HL-60 (cell line): Measurements from ENCODE around the gene TYR.

ENCODE experiments used
- DNase-seq, 2 experiments: peaks; one replicate each; pipeline ENCODE4 v3.0.0-alpha.2; 2010 to 2020; ENCODE audit warnings: low read depth in 1 of 2, low spot score in 1 of 2
- H3K27ac ChIP-seq: fragments of 250-450 bp; sonication (Bioruptor Pico); replicated peaks from 2 replicates; pipeline ENCODE4 v1.5.1; 2020; ENCODE audit warnings: mild to moderate bottlenecking, moderate library complexity
- H3K27me3 ChIP-seq: fragments of 250-450 bp; sonication (Bioruptor Pico); 2 replicates; pipeline ENCODE4 v1.5.1; 2021; ENCODE audit warnings: mild to moderate bottlenecking, moderate library complexity; ENCODE audit not compliant: insufficient read depth, poor library complexity, severe bottlenecking
- H3K4me3 ChIP-seq: replicated peaks from 2 replicates; pipeline ENCODE4 v1.5.1; 2011; ENCODE audit warnings: mild to moderate bottlenecking, control low read depth, low read length; ENCODE audit not compliant: insufficient read depth
- GABPA ChIP-seq: IDR thresholded peaks from 2 replicates; pipeline ENCODE4 v1.6.1; 2012; ENCODE audit warnings: low read depth
- POLR2AphosphoS5 ChIP-seq: IDR thresholded peaks from 2 replicates; pipeline ENCODE4 v1.6.1; 2012; ENCODE audit warnings: low read depth
- SPI1 ChIP-seq: IDR thresholded peaks from 2 replicates; pipeline ENCODE4 v1.6.1; 2012; ENCODE audit warnings: low read depth, mild to moderate bottlenecking, borderline replicate concordance
- TF ChIP-seq, protein P1 (sequence below): IDR thresholded peaks from one replicate; pipeline ENCODE4 v1.5.1; 2011; ENCODE audit warnings: low read length, control low read depth, inconsistent platforms; ENCODE audit not compliant: insufficient read depth
- TF ChIP-seq, protein P2 (sequence below): IDR thresholded peaks from 2 replicates; pipeline ENCODE4 v1.6.1; 2012; ENCODE audit warnings: low read depth; ENCODE audit not compliant: insufficient replicate concordance

The TYR gene

GRCh38 chr11:89161949-89162348, 15.7 kb upstream of the TYR start:
- TF ChIP-seq POLR2AphosphoS5, result no peak

GRCh38 chr11:89163686-89164085, 14.0 kb upstream of the TYR start:
- H3K27me3 ChIP-seq, result no peaks in the 10 kb centered on the region
- no peak overlapping the region for H3K4me3 ChIP-seq

More at GRCh38 chr11:89161949-89162348, 15.7 kb upstream of the TYR start:
- DNase-seq, result no peak
- no peak overlapping the region for H3K27ac ChIP-seq
- no peaks in the 10 kb centered on the region for H3K27me3 ChIP-seq
- H3K4me3 ChIP-seq, result no peak overlapping the region

DNA sequence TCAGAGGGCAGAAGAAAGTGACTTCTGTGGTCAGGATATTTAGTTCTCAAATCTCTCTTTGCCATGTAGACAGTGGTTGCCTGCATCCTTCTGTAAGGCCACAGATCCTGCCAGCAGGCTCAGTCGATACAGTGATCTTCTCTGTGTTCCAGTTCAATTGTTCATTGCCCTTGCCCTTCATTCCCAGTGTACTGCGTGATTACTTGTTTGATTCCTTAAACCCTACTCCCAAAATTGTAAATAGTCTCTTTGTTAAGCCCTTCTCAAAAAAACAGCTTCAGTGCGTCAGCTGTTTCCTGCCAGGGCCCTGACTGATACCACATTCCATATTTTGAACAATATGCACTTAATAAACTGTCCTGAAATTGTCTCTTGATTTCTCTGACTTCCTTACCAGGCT, 9.3 kb upstream of the TYR start:
- TF ChIP-seq GABPA, result no peak
- TF ChIP-seq, protein P1, sequence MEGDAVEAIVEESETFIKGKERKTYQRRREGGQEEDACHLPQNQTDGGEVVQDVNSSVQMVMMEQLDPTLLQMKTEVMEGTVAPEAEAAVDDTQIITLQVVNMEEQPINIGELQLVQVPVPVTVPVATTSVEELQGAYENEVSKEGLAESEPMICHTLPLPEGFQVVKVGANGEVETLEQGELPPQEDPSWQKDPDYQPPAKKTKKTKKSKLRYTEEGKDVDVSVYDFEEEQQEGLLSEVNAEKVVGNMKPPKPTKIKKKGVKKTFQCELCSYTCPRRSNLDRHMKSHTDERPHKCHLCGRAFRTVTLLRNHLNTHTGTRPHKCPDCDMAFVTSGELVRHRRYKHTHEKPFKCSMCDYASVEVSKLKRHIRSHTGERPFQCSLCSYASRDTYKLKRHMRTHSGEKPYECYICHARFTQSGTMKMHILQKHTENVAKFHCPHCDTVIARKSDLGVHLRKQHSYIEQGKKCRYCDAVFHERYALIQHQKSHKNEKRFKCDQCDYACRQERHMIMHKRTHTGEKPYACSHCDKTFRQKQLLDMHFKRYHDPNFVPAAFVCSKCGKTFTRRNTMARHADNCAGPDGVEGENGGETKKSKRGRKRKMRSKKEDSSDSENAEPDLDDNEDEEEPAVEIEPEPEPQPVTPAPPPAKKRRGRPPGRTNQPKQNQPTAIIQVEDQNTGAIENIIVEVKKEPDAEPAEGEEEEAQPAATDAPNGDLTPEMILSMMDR, result no peak
- no peak for TF ChIP-seq SPI1
- TF ChIP-seq, protein P2, sequence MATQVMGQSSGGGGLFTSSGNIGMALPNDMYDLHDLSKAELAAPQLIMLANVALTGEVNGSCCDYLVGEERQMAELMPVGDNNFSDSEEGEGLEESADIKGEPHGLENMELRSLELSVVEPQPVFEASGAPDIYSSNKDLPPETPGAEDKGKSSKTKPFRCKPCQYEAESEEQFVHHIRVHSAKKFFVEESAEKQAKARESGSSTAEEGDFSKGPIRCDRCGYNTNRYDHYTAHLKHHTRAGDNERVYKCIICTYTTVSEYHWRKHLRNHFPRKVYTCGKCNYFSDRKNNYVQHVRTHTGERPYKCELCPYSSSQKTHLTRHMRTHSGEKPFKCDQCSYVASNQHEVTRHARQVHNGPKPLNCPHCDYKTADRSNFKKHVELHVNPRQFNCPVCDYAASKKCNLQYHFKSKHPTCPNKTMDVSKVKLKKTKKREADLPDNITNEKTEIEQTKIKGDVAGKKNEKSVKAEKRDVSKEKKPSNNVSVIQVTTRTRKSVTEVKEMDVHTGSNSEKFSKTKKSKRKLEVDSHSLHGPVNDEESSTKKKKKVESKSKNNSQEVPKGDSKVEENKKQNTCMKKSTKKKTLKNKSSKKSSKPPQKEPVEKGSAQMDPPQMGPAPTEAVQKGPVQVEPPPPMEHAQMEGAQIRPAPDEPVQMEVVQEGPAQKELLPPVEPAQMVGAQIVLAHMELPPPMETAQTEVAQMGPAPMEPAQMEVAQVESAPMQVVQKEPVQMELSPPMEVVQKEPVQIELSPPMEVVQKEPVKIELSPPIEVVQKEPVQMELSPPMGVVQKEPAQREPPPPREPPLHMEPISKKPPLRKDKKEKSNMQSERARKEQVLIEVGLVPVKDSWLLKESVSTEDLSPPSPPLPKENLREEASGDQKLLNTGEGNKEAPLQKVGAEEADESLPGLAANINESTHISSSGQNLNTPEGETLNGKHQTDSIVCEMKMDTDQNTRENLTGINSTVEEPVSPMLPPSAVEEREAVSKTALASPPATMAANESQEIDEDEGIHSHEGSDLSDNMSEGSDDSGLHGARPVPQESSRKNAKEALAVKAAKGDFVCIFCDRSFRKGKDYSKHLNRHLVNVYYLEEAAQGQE, result no peak
- no peak for TF ChIP-seq POLR2AphosphoS5
- no peaks in the 10 kb centered on the region for H3K27me3 ChIP-seq
- no peak for DNase-seq
- H3K27ac ChIP-seq, result no peak overlapping the region
- H3K4me3 ChIP-seq, result no peak overlapping the region

More at GRCh38 chr11:89163686-89164085, 14.0 kb upstream of the TYR start:
- TF ChIP-seq SPI1 (no peak), GABPA (no peak), POLR2AphosphoS5 (no peak)
- TF ChIP-seq, protein P2, result no peak
- TF ChIP-seq, protein P1, result no peak
- no peak for DNase-seq
- H3K27ac ChIP-seq, result no peak overlapping the region

DNA sequence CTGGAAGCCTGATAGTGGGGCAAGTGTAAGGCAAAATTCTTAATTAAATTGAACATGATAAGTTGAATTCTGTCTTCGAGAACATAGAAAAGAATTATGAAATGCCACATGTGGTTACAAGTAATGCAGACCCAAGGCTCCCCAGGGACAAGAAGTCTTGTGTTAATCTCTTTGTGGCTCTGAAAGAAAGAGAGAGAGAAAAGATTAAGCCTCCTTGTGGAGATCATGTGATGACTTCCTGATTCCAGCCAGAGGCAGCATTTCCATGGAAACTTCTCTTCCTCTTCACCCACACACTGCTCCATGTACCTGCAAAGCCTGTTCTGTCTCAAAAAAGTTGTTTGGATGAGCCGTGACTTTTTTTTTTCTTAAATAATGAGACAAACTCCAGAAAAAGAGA, 1.9 kb upstream of the TYR start:
- no peaks in the 10 kb centered on the region for H3K27me3 ChIP-seq
- TF ChIP-seq, protein P2, result no peak
- TF ChIP-seq, protein P1, result no peak
- no peak for TF ChIP-seq GABPA
- no peak for TF ChIP-seq POLR2AphosphoS5
- TF ChIP-seq SPI1, result no peak
- H3K4me3 ChIP-seq, result no peak overlapping the region
- no peak overlapping the region for H3K27ac ChIP-seq
- no peak for DNase-seq
